ENCODE data around the gene KDM2A.

KDM2A gene

DNA sequence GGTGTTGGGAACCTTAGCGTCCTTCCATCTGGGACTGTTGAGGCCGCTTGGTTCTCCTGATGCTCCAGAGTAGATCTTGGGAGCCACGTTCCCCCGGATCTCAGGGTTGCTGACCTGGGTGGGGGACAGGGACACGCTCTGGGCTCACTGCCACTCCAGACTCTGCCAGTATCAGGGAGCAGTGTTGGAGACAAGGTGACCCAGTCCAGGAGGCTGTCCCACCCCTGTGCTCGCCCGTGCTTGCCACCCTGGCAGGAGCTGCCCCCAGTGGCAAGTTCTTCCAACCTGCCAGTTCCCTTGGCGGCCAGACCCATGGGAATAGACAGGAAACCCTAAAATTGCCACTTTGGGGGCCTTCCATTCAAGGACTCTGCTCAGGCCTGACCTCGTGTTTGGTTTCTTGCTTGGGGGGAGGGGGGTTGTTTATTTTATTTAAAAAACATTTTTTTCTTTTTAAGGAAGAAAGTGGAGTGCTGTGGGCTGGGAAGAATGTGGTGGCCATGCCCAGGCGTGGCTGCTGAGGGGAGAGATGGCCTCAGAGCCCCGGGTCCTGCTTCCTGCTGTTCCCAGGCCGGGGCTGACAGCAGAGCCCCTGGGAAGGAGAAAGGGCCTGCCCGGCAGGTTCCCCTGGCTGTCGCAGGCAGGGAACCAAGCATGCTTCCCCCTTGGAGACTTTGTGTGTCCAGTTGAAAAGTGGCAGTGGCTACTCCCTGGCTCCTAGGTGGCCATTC is 154.4 kb downstream of the KDM2A start:
- DNase-seq (ENCODE audit: low spot score), result no peak

DNA sequence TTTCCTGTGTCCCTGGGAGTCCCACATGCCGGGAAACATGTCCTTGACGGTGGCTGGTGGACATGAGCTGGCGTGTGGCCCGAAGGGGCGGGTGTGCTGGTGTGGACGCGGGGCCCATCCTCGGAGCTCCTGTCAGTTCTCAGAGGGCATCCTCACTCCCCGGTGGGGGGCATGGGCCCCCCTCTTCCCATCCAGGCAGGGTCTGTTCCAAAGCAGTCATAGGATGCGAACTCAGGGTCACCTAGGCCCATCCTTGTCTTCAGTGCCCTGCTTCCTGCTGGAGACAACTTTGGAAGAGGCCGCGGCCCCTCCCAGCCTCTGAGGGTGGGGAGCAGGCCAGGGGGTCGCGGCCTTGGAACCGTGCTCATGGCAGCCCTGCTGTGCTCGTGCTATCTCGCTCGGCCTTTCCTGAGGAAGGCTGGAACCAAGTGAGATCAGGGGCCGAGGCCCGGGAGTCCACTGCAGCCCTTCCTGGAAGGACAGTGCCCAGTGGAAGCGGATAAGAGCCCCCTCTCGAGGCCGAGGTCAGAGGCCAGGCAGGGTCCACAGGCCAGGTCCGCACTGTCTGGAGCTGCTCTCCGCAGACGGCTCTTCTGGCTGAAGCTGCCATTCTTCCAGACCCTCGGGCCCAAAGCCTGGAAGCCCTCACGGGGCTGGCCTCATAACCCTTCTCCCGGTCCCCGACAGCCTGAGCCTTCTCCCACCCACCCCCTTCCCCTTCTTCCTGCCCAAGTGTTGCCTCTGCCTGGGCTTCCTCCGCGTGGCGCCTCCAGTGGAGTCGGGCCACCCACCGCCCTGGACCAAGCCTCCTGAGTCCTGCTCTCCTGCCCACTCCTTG is 155.9 kb downstream of the KDM2A start:
- DNase-seq (ENCODE audit: low spot score), result no peak

DNA sequence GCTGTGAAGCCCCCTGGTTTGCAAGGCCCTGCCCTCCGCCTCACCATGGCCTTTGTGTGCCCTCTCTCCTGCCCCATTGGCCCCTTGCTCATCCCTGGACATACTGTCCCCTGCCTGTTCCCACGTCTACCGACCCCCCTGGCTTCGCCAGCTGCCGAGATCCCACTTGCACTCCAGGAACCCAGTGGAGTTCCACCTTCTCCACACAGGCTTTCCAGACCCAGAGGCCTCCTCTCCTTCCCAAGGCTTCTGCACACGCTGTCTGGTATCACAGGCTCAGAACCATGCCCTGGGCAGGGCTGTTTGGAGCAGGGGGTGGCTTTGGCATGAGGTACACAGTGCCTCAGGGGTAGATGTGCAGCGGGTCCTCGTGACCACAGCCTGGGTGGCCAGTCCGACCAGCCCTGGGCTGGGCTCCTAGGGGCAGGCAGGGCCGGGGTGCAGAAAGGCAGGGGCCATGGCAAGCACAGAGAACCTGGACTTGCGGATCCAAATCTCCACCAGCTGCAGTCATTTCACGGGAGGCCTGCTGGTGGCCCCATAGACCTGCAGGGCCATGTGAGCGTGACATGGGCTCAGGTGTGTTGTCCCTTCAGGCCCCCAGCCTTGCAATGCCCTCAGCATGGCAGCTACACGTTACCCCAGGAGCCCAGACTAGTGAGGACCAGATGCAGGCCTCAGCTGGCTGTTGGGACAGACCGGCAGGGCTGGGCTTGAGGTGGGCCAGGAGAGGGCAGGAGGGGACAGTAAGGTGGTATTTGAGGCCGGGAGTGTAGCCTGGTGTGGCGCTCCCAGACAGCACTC is 156.7 kb downstream of the KDM2A start:
- no peak for DNase-seq (ENCODE audit: low spot score)

DNA sequence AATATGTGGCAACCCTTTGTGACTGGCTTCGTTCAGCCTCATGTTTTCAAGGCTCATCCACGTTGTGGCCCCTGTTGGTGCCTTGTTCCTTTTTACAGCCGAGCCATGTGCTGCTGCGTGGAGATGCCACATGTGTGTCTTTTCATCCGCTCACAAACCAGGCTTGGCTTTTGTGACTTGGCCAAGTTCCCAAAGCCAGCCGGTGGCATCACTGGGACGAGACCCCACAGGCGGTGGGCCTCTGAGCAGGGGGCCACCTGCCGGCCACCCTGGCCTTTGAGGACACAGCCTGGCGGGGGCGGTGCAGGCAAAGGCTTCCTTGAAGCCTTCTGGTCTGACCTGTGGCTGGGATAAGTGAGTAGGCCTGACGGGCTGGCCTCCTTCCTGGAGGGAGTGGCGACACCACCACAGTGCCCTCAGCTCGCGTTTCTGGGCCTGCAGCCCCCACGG is 157.7 kb downstream of the KDM2A start:
- DNase-seq (ENCODE audit: low spot score), result no peak

DNA sequence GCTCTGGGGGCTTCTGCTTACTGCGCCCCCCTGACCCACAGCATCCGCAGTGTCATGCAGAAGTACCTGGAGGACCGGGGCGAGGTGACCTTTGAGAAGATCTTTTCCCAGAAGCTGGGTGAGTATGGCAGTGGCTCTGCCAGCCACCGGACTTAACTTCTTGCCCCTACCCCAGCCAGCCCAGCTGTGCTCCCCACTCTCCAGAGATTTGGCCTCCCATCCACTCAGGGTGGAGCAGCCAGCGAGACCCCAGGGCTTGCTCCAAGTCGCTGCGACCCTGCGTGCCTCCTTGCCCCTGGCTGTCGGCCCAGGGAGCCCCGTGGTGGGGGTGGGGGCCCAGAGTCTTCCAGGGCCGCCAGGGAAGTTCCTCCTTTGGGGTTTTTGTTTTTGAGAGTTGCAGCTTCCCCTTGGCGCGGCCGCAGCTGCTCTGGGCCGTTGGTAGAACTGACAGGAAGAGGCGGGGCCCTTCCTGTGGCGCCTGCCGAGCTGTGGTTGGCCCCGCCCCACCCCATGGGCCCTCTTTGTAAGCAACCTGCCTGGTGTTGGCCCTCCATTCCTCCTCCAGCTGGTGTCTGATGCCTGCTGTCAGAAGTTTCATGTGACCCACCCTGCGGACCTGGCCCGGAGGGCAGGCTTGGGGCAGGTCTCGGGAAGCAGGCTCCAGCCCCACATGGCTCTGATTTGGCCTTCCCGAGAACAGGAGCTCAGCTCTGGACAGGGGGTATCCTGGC is 158.3 kb downstream of the KDM2A start:
- DNase-seq (ENCODE audit: low spot score), result no peak

DNA sequence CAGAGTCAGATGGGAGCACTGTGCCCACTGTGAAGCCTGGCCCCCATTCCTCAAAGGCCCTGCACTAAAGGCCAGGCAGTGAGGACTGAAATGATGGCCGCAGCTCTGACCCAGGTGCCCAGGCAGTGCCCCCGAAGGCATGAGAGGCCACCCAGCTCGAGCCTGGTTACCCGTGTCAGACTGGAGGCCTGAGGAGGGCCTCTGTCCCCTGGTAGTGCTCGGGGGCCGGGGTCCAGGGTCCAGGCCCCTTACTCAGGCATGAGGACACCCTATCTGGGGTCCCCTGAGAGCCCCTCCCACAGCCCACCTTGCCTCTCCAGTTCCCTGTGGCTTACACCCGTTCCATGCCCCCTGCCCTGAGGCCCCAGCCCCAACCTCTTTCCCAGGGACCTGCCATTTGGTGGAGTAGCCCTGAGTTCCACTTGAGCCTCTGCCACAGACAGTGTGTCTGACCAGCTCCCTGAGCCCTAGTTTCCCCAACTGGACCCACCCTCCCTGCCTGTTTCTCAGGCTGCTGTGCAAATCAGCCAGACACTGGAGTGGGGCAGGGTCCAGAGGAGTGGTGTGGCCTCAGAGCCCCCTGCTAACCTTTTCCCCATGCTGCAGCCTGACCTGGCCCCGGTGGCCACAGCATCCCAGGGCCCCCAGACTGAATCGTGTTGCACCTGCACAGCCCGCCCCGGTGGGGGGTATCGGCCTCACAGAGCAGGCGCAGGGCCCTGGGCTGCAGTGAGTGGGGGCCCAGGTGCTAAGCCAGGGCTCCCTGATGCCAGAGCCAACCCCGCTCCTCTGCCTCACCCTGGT is 159.3 kb downstream of the KDM2A start:
- DNase-seq (ENCODE audit: low spot score), result no peak

DNA sequence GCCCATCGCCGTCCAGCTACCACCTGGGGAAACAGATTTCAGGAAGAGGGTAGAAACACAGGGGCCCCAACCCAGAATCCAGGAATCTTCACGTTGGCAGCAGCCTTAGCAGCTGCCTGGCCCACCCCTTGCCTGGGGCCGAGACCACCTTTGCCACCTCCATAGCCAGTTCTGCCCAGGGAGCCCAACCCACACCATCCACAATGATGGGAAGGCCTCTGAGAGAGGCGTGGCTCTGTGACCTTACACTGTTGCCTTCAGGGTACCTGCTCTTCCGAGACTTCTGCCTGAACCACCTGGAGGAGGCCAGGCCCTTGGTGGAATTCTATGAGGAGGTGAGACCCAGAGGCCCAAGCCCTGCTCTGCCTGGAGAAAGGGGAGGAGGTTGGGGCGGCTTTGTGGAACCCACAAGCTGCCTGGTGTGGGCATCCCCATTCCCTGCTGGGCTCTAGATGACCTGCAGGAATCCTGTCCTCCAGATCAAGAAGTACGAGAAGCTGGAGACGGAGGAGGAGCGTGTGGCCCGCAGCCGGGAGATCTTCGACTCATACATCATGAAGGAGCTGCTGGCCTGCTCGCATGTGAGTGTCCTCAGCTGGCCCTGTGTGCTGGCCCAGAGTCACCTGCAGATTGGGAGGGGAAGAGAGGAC is 160.0 kb downstream of the KDM2A start:
- DNase-seq (ENCODE audit: low spot score), result no peak

DNA sequence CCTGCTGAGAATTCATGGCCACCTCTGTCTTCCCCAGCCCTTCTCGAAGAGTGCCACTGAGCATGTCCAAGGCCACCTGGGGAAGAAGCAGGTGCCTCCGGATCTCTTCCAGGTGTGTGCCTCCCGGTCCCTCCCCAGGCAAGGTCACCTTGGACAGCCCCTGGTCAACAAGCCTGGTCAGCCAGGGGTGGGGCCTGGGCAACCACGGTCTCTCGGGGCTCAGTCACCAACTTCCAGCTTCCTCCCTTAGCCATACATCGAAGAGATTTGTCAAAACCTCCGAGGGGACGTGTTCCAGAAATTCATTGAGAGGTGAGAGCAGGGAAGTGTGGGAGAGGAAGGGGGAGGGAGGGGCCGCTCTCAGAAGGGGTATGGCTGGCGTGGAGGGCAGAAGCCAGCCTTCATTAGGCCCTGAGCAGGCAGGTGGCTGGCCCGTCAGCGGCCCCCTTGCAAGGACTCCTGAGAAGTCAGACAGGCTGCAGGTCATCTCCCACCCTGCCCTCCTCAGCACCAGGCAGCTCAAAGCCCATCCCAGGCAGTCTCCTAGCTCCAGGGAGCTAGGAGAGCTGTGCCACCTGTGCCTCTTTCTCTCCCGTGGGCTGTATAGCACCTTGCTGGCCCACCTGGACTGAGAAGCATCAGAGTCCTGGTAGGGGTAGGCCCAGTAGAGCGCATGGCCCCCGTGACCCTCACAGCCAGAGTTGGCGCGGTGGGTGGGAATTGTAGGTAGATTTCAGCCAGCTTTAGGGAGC is 160.7 kb downstream of the KDM2A start:
- no peak for DNase-seq (ENCODE audit: low spot score)

DNA sequence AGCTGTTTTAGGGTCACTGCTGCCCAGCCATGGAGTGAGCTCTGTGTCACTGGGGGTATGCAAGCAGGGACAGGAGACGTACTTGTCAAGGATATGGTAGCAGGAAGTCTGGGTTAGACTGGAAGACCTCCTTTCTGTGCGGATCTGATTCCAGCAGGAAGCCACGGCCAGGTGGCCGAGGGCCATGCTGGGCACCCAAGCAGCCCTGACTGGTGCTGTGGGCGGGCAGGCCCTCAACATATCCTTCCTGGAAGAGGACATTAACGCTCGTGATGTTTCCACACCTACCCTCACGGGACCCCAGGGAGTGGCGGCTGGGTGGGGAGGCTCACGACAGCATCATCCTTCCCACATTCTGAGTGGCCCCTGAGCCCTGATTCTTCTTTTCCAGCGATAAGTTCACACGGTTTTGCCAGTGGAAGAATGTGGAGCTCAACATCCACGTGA is 161.3 kb downstream of the KDM2A start:
- DNase-seq (ENCODE audit: low spot score), result no peak

DNA sequence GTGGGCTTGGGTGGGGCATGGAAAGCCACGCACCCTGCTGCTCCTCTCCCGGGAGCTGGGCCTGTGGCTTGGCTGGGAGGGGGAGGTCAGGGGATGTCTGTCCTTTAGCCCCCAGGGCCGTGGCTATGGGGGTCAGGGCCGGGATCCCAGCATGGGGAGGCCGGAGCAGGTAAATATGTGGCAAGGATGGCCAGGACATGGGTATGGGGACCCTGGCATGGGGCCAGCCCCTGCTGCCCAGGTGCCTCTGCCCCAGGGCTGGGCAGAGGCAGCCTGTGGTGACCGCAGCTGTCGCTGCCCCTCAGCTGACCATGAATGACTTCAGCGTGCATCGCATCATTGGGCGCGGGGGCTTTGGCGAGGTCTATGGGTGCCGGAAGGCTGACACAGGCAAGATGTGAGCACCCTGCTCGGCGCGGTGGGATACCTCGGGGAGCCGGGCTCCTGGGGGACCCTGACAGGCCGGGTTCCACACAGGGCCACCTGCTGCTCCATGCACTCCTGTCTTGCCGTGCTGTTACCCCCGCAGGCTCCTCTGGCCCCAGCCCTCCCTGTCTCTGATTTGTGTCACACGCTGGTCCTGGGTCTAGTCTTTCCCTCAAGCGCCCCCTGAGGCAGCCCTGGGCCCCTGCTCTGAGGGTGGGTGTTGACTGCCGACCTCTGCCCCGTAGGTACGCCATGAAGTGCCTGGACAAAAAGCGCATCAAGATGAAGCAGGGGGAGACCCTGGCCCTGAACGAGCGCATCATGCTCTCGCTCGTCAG is 161.9 kb downstream of the KDM2A start:
- DNase-seq (ENCODE audit: low spot score), result no peak

DNA sequence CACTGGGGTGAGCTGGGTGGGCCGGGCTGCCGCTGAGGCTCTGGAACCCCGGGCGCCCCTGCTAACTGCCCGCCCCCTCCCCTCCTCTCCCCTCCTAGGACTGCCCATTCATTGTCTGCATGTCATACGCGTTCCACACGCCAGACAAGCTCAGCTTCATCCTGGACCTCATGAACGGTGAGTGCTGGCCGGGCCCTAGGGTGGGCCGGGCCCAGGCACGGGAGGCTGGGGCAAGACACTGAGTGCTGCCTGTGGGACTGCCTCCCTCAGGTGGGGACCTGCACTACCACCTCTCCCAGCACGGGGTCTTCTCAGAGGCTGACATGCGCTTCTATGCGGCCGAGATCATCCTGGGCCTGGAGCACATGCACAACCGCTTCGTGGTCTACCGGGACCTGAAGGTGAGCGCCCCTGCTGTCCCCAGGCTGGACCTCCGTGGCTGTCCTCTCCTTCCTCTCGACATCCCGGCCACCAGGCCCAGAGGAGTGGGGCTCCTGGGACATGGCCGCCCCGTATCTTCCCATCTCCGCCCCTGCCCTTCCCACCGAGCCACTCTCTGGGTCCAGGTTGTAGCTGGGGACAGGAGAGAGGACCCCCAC is 162.6 kb downstream of the KDM2A start:
- no peak for DNase-seq (ENCODE audit: low spot score)

DNA sequence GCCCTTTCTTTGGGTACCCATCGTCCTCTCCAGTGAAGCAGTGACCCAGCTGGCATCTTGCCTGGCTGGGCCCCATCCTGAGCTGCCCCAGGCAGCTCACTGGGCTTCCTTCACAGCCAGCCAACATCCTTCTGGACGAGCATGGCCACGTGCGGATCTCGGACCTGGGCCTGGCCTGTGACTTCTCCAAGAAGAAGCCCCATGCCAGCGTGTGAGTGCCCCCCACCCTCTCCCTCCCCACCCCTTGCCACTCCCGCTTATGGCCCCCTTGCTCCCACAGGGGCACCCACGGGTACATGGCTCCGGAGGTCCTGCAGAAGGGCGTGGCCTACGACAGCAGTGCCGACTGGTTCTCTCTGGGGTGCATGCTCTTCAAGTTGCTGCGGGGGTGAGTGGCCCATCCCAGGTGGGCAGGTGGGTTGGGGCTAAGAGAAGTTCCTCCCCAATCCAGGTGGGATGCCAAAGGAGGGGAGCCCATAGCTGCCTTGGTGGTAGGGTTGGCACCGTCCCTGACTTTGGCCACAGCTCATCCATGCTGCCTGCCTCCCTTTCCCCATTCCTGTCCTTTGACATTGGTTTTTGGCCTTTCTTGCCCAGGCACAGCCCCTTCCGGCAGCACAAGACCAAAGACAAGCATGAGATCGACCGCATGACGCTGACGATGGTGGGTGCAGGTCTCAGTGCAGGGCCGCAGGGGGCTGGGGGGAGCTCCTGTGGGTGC is 163.3 kb downstream of the KDM2A start:
- no peak for DNase-seq (ENCODE audit: low spot score)

DNA sequence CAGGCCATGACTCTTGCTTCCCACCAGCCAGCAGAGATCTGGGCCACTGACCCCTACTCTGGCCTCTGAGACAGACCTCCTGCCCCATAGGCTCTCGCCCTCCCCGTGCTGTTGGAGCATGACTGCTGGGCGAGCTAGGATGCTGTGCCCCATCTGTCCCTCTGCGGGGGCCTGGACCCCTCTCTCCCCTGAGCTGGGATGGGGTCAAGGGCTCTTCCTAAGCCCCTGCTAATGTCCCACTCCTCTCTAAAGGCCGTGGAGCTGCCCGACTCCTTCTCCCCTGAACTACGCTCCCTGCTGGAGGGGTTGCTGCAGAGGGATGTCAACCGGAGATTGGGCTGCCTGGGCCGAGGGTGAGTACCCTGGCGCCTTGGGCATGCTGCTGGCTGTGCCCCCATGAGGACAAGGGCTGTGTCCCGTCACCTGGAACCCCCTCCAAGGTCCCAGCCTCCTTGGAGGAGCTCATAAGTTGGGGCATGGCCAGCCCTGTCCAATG is 163.9 kb downstream of the KDM2A start:
- no peak for DNase-seq (ENCODE audit: low spot score)

DNA sequence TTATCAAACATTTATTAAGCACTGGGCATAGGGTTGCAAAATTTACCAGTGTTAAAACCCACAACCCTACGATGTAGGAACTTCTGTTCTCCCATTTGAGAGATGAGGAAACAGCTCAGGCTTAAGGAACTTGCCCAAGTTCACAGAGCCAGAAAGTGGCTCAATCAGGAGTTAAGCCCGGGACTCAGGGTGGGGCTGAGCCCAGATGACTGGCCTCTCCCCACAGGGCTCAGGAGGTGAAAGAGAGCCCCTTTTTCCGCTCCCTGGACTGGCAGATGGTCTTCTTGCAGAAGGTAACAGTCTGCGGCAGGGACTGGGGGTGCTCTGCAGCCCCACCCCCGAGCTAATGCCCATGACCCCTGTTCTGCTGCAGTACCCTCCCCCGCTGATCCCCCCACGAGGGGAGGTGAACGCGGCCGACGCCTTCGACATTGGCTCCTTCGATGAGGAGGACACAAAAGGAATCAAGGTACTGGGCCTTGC is 164.5 kb downstream of the KDM2A start:
- DNase-seq (ENCODE audit: low spot score), result no peak

DNA sequence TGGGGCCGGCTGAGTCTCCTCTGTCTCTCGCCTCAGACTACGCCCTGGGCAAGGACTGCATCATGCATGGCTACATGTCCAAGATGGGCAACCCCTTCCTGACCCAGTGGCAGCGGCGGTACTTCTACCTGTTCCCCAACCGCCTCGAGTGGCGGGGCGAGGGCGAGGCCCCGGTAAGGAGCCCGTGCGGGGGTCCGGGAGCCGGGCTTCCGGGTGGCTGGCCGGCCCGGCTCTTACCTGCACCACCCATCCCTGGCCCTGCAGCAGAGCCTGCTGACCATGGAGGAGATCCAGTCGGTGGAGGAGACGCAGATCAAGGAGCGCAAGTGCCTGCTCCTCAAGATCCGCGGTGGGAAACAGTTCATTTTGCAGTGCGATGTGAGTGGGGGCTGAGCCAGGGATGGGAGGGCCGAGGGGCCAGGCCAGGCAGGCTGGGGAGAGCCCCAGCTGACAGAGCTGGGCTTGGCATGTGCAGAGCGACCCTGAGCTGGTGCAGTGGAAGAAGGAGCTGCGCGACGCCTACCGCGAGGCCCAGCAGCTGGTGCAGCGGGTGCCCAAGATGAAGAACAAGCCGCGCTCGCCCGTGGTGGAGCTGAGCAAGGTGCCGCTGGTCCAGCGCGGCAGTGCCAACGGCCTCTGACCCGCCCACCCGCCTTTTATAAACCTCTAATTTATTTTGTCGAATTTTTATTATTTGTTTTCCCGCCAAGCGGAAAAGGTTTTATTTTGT is 165.9 kb downstream of the KDM2A start:
- DNase-seq (ENCODE audit: low spot score), result no peak

DNA sequence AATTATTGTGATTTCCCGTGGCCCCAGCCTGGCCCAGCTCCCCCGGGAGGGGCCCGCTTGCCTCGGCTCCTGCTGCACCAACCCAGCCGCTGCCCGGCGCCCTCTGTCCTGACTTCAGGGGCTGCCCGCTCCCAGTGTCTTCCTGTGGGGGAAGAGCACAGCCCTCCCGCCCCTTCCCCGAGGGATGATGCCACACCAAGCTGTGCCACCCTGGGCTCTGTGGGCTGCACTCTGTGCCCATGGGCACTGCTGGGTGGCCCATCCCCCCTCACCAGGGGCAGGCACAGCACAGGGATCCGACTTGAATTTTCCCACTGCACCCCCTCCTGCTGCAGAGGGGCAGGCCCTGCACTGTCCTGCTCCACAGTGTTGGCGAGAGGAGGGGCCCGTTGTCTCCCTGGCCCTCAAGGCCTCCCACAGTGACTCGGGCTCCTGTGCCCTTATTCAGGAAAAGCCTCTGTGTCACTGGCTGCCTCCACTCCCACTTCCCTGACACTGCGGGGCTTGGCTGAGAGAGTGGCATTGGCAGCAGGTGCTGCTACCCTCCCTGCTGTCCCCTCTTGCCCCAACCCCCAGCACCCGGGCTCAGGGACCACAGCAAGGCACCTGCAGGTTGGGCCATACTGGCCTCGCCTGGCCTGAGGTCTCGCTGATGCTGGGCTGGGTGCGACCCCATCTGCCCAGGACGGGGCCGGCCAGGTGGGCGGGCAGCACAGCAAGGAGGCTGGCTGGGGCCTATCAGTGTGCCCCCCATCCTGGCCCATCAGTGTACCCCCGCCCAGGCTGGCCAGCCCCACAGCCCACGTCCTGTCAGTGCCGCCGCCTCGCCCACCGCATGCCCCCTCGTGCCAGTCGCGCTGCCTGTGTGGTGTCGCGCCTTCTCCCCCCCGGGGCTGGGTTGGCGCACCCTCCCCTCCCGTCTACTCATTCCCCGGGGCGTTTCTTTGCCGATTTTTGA is 166.8 kb downstream of the KDM2A start:
- DNase-seq (ENCODE audit: low spot score), result no peak
